Large intestine (tissue), 3 donors: ENCODE data around the gene FMN1. TPM values are rescaled to one million over a fixed set of nuclear protein-coding genes. Genes with fewer than 3 reads are reported as not detected.
"Not testable (repeated sequence)": the region's sequence is repeated elsewhere in the genome, so short reads cannot be mapped to it uniquely, and the experiment has no call there.

ENCODE experiments used
- DNase-seq, 2 donors: peaks; one replicate each; pipeline versions ENCODE4 v3.0.0 to v3.0.0-alpha.2; 2013
- H3K27ac ChIP-seq: one replicate; pipeline ENCODE4 v1.5.1; 2013; ENCODE audit warnings: low read length
- H3K27me3 ChIP-seq: 2 replicates; pipeline ENCODE4 v1.6.1; 2013; ENCODE audit warnings: low read length; ENCODE audit not compliant: control insufficient read depth, insufficient read depth
- H3K36me3 ChIP-seq: 2 replicates; pipeline ENCODE4 v1.6.1; 2013; ENCODE audit warnings: low read length; ENCODE audit not compliant: control insufficient read depth, insufficient read depth
- H3K4me1 ChIP-seq: one replicate; pipeline ENCODE4 v1.6.1; 2013; ENCODE audit warnings: low read length; ENCODE audit not compliant: control insufficient read depth, insufficient read depth
- H3K4me3 ChIP-seq: one replicate; pipeline ENCODE4 v1.5.1; 2013; ENCODE audit warnings: low read length
- H3K9me3 ChIP-seq: one replicate; pipeline ENCODE4 v1.6.1; 2013; ENCODE audit warnings: mild to moderate bottlenecking, low read depth, low read length, moderate library complexity; ENCODE audit not compliant: control insufficient read depth
- WGBS: methylation state at CpG from one replicate; pipeline ENCODE4 v1.1.5; 2013; ENCODE audit warnings: low lambda C conversion rate; ENCODE audit not compliant: insufficient coverage; 5-methylcytosine and 5-hydroxymethylcytosine counted together
- polyA plus RNA-seq: library from polyadenylated mRNA; unstranded; fragments of 120-200 nt; gene quantifications from one replicate; pipeline ENCODE4 v1.2.1, GENCODE V29; 2013

The FMN1 gene
- polyA plus RNA-seq, 1 donor, result 0.88 TPM

GRCh38 chr15:32957219-32957618 is 237.3 kb downstream of the FMN1 start:
- H3K27me3 ChIP-seq, result no peaks in the 10 kb centered on the region
- no peak overlapping the region for H3K27ac ChIP-seq
- H3K4me3 ChIP-seq, result no peak overlapping the region
- no peaks in the 10 kb centered on the region for H3K36me3 ChIP-seq
- no peaks in the 10 kb centered on the region for H3K4me1 ChIP-seq
- no peaks in the 10 kb centered on the region for H3K9me3 ChIP-seq
- WGBS, result 40% methylated on average over 1 of the region's 4 CpGs
- no peak for DNase-seq

GRCh38 chr15:32956711-32957110 is 237.8 kb downstream of the FMN1 start:
- no peak overlapping the region for H3K27ac ChIP-seq
- no peaks in the 10 kb centered on the region for H3K9me3 ChIP-seq
- H3K4me3 ChIP-seq, result no peak overlapping the region
- no peaks in the 10 kb centered on the region for H3K36me3 ChIP-seq
- WGBS, result no CpG with 5 or more reads among the region's 2 CpGs
- DNase-seq, result no peak
- H3K4me1 ChIP-seq, result no peaks in the 10 kb centered on the region
- no peaks in the 10 kb centered on the region for H3K27me3 ChIP-seq

- Histone ChIP-seq H3K4me3 (no peak overlapping the region), H3K36me3 (no peaks in the 10 kb centered on the region), H3K4me1 (no peaks in the 10 kb centered on the region), H3K27ac (no peak overlapping the region), H3K9me3 (no peaks in the 10 kb centered on the region), H3K27me3 (no peaks in the 10 kb centered on the region)
- WGBS, result 40% methylated on average over 1 of the region's 1 CpG
- no peak for DNase-seq
Observed at GRCh38 chr15:32956006-32956405, 238.5 kb downstream of the FMN1 start.

- no peaks in the 10 kb centered on the region for H3K36me3 ChIP-seq
- no peak overlapping the region for H3K27ac ChIP-seq
- H3K4me3 ChIP-seq, result no peak overlapping the region
- no peak for DNase-seq
- H3K4me1 ChIP-seq, result no peaks in the 10 kb centered on the region
- no peaks in the 10 kb centered on the region for H3K9me3 ChIP-seq
- WGBS, result 100% methylated on average over 1 of the region's 7 CpGs
- H3K27me3 ChIP-seq, result no peaks in the 10 kb centered on the region
Observed at GRCh38 chr15:32953533-32953910, 241.0 kb downstream of the FMN1 start.

- H3K36me3 ChIP-seq, result no peaks in the 10 kb centered on the region
- H3K9me3 ChIP-seq, result no peaks in the 10 kb centered on the region
- no peak for DNase-seq
- H3K27me3 ChIP-seq, result no peaks in the 10 kb centered on the region
- no peak overlapping the region for H3K4me3 ChIP-seq
- no peak overlapping the region for H3K27ac ChIP-seq
- no peaks in the 10 kb centered on the region for H3K4me1 ChIP-seq
- WGBS, result 77% methylated on average over 6 of the region's 12 CpGs
Observed at GRCh38 chr15:32952901-32953532, 241.5 kb downstream of the FMN1 start.

GRCh38 chr15:32951736-32952464 is 242.6 kb downstream of the FMN1 start:
- no peak for DNase-seq
- Histone ChIP-seq H3K27ac (no peak overlapping the region), H3K27me3 (no peaks in the 10 kb centered on the region), H3K9me3 (no peaks in the 10 kb centered on the region), H3K4me1 (no peaks in the 10 kb centered on the region), H3K4me3 (no peak overlapping the region), H3K36me3 (no peaks in the 10 kb centered on the region)
- WGBS, result 54% methylated on average over 2 of the region's 4 CpGs

GRCh38 chr15:32950051-32950450 is 244.5 kb downstream of the FMN1 start:
- H3K9me3 ChIP-seq, H3K4me3 ChIP-seq, DNase-seq, H3K27me3 ChIP-seq, H3K36me3 ChIP-seq, H3K4me1 ChIP-seq, H3K27ac ChIP-seq: not testable (repeated sequence)

GRCh38 chr15:32946210-32946609 is 248.3 kb downstream of the FMN1 start:
- no peaks in the 10 kb centered on the region for H3K4me1 ChIP-seq
- no CpG with 5 or more reads among the region's 4 CpGs for WGBS
- no peak for DNase-seq

GRCh38 chr15:32944431-32944830 is 250.1 kb downstream of the FMN1 start:
- Histone ChIP-seq H3K4me3 (no peak overlapping the region), H3K4me1 (no peaks in the 10 kb centered on the region), H3K36me3 (no peaks in the 10 kb centered on the region), H3K27ac (no peak overlapping the region), H3K9me3 (no peaks in the 10 kb centered on the region), H3K27me3 (no peaks in the 10 kb centered on the region)
- no peak for DNase-seq
- no CpG with 5 or more reads among the region's 3 CpGs for WGBS

More at GRCh38 chr15:32946210-32946609, 248.3 kb downstream of the FMN1 start:
- H3K4me3 ChIP-seq, result no peak overlapping the region
- H3K9me3 ChIP-seq, result no peaks in the 10 kb centered on the region
- H3K27me3 ChIP-seq, result no peaks in the 10 kb centered on the region
- no peaks in the 10 kb centered on the region for H3K36me3 ChIP-seq
- H3K27ac ChIP-seq, result no peak overlapping the region

GRCh38 chr15:32943711-32944110 is 250.8 kb downstream of the FMN1 start:
- no peaks in the 10 kb centered on the region for H3K27me3 ChIP-seq
- H3K9me3 ChIP-seq, result no peaks in the 10 kb centered on the region
- no peak overlapping the region for H3K4me3 ChIP-seq
- DNase-seq, result no peak
- WGBS, result 100% methylated on average over 1 of the region's 3 CpGs
- no peaks in the 10 kb centered on the region for H3K36me3 ChIP-seq
- no peaks in the 10 kb centered on the region for H3K4me1 ChIP-seq
- no peak overlapping the region for H3K27ac ChIP-seq

- 100% methylated on average over 1 of the region's 2 CpGs for WGBS
- Histone ChIP-seq H3K9me3 (no peaks in the 10 kb centered on the region), H3K4me3 (no peak overlapping the region), H3K27ac (no peak overlapping the region), H3K27me3 (no peaks in the 10 kb centered on the region), H3K36me3 (no peaks in the 10 kb centered on the region), H3K4me1 (no peaks in the 10 kb centered on the region)
- no peak for DNase-seq
Observed at GRCh38 chr15:32942401-32942841, 252.1 kb downstream of the FMN1 start.
